Measurements from ENCODE around the gene GOSR1. TPM values are rescaled to one million over a fixed set of nuclear protein-coding genes. Genes with fewer than 3 reads are reported as not detected.

The GOSR1 gene
- total and polyA plus RNA-seq, 2 donors (not counting 3 experiments of a cell fraction or from before 2014, with no cell fraction given): 13.8 to 41.0 TPM

DNA sequence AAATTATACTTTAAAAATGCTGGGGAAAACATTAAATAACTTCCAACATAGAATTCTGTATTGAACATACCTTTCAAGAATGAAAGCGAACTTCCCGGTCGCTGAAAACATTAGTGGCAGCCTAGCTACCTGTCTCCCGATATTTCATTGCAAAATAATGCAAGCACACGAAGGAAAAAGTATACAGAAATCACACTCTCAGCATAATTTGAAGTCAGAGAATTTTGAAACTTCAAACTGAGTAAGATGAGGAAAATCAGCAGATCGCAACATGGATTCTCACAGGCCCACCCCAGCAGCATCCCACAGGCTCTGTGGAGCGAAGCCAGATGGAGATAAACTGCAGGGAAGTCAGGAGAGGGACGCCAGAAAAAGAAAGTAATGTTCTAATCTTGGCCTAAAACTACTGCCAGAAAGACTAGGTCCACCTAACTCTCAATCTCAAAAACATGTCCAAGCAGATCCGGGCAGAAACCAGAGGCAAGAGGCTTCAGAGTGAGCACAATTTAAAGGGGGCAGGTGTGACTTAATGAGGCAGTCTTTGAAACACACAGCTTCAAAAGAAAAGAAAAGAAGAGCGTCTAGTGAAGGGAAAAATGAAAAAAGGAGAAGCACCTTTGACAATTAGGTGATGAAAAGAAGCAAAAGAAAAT is 4.8 kb upstream of the GOSR1 start:
- Histone ChIP-seq H4K20me1 (replicated peaks; ENCODE audit: control insufficient read depth, extremely low read depth, insufficient read depth, low read length) (no peaks in the 10 kb centered on the region), H3K9me3 (replicated peaks; ENCODE audit: control insufficient read depth, insufficient read depth, low read length) (no peaks in the 10 kb centered on the region), H3K9me1 (replicated peaks; ENCODE audit: control insufficient read depth, extremely low read depth, insufficient read depth, low read length) (no peaks in the 10 kb centered on the region), H3K27ac (ENCODE audit: insufficient read depth, low read depth, low read length) (no peak overlapping the region), H3K9ac (replicated peaks; ENCODE audit: extremely low read depth, insufficient read depth, low read length) (no peak overlapping the region), H3K4me2 (ENCODE audit: insufficient read depth, low read length) (no peak overlapping the region), H3K79me2 (ENCODE audit: control insufficient read depth, insufficient read depth, low read length) (peaks cover 1% of the 10 kb centered on the region), H3K4me1 (ENCODE audit: control insufficient read depth, extremely low read depth, insufficient read depth, low read length) (peaks cover 6% of the 10 kb centered on the region), H3K4me3 (replicated peaks in 1 of 3; ENCODE audit: insufficient read depth in 1 of 3, low read depth in 1 of 3, low read length in 3 of 3) (no peak overlapping the region), H3K27me3 (ENCODE audit: control insufficient read depth in 2 of 2, insufficient read depth in 2 of 2, low read length in 2 of 2) (peaks cover 4% of the 10 kb centered on the region in 2 experiments), H2AFZ (ENCODE audit: low read depth, low read length) (no peak overlapping the region), H3K36me3 (ENCODE audit: control insufficient read depth in 2 of 2, extremely low read depth in 1 of 2, insufficient read depth in 2 of 2, low read length in 2 of 2) (no peaks in the 10 kb centered on the region)
- ChIA-PET POLR2A (no interaction called here), CTCF (interaction anchor here (1.7 kb wide), 1 partner anchor 132 kb away, joined by 3 read pairs; no protein-coding TSS in a partner anchor)
- no peak for TF ChIP-seq JUN (IDR thresholded peaks at IDR 0.05; ENCODE audit: borderline replicate concordance, insufficient read depth, insufficient read length, low read depth)
- TF ChIP-seq POLR2AphosphoS5 (IDR thresholded peaks at IDR 0.05; ENCODE audit: insufficient read depth, low read depth, low read length): no peak
- TF ChIP-seq CTCF (IDR thresholded peaks at IDR 0.05; ENCODE audit: extremely low read depth in 1 of 2, insufficient read depth in 1 of 2, low read depth in 1 of 2, low read length in 2 of 2): no peak
- no peak for TF ChIP-seq EZH2 (IDR thresholded peaks at IDR 0.05; ENCODE audit: borderline replicate concordance, low read depth, low read length, severe bottlenecking)
- TF ChIP-seq POLR2A (IDR thresholded peaks at IDR 0.05; ENCODE audit: low read depth, low read length): no peak
- no peak for TF ChIP-seq MAX (IDR thresholded peaks at IDR 0.05; ENCODE audit: insufficient read depth, insufficient read length)
- TF ChIP-seq MYC (IDR thresholded peaks at IDR 0.05; ENCODE audit: low read depth, low read length): no peak
- no peak for TF ChIP-seq GATA2 (IDR thresholded peaks at IDR 0.05; ENCODE audit: insufficient read depth, insufficient read length, low read depth, low read length)
- no peak for DNase-seq (ENCODE audit: low read depth, low spot score)
- no TSS peak for BruUV-seq (replicated peaks)
- intact Hi-C loops (cut with micrococcal nuclease) (no loop called here), dilution Hi-C loops (cut with MboI; ENCODE audit: extremely low pct_ligation_motif_present, low sequenced_read_pairs) (no loop called here)
- FAIRE-seq: no peak
